Thoracic aorta endothelial cell (primary cell): ENCODE results near the gene KRI1. TPM values are rescaled to one million over a fixed set of nuclear protein-coding genes. Genes with fewer than 3 reads are reported as not detected.

Experiments used
- small RNA-seq: library from RNA; depleted of rRNA; stranded (forward); fragments of <200 nt; gene quantifications from one replicate; pipeline ENCODE3, GENCODE V24; 2012
- total RNA-seq: library from RNA; depleted of rRNA; stranded (reverse); fragments of >200 nt; gene quantifications from 2 replicates; pipeline ENCODE4 v1.2.3, GENCODE V29; 2012

KRI1 gene
- total RNA-seq = 9.2 and 9.3 TPM in 2 replicates

GRCh38 chr19:10565567-10566407, at the start of gene KRI1:
KRI1 (minus strand) TSS chr19:10566010; CDS start chr19:10565999, 11 bp downstream.

GRCh38 chr19:10587022-10587838, 21.4 kb upstream of the KRI1 start, which contains the start of gene AP1M2:
AP1M2 (minus strand) TSS chr19:10587312; CDS start chr19:10587231, 81 bp downstream.

DNA sequence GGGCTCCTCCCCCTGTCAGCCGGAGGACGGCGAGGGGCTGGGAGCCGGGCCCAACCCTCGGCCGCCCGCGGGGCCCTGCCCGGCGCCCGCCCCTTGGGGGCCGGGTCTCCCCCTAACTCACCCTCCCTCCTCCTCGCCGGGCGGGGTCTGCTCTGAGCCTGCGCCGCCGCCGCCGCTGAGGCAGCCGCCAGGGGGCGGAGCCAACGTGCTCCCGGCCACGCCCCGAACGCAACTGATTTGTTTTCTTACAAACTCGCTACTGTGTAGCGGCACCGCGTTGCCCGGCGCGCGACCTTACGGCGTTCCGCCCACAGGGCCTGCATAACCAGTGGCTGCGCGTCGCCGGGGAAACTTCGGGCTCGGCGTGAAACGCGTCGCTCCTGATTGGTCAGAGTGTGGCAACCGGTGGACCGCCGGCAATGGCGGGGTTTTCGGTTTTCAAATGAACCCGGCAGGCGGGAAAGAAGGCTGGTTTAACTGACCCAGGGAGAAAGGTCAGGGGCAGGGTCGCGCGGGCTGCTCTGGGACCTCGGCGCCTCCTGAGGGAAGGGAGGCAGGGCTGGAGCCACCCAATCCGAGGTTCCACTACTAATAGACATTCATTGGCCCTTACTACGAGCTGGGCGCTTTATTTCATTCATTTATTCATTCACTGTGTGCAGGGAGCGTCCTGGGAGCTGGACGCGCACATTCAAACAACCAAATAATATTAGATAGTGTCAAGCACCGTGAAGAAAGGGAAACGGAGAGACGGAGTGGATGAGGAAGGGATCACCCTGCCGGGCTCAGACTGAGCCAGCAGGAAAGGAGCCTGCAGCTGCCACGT, 3.2 kb upstream of the KRI1 start, which contains the start of gene CDKN2D:
TSS of gene CDKN2D (minus strand) at position 154 of the 826 bp plus-strand sequence. CDS start 326 bp downstream, outside the sequence.

DNA sequence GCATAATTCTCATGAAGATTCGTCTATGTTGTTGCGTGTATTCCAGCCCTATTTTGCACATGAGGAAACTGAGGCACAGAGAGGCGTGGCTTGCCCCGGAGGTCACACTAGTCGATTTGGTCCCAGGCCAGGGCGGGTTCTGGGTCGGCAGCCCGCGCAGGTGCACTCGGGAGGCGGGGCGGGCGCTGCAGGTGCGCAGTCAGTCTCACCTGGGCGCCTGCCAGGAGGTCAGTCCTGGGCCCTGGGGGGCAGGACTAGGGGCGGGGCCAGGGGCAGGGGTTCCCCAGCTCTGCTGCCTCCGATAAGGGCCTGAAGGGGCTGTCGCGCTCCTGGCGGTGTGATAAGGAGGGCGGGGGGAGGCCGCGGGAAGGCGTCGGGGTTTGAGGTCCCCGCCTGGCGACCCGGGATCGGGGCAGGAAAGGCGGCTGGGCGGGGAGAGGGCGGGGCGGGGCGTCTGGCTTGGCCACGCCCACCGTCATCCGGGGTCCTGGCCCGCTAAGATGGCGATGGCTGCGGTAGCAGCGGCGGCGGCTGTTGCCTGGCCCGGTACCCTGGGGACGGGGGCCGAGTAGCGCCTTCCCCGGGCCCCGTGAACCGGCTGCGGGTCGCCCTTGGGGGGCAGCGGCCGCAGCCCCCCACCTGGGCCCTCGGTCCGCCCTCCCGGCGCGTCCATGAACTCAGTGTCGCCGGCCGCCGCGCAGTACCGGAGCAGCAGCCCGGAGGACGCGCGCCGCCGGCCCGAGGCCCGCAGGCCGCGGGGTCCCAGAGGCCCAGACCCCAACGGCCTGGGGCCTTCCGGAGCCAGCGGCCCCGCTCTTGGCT, 22.2 kb downstream of the KRI1 start, which contains the start of gene ATG4D:
TSS of gene ATG4D (plus strand) at position 485 of the 822 bp plus-strand sequence. CDS start at position 672, 187 bp downstream.

GRCh38 chr19:10517361-10517759, 48.5 kb downstream of the KRI1 start, which contains the start of gene S1PR5:
S1PR5 (minus strand) TSS chr19:10517447; CDS start chr19:10515011, 2,436 bp downstream.

Small RNAs within 50 kb of the gene (small RNA-seq; reads per million reads assigned to genes)
- gene MIR1238 = not detected
- gene RNU7-140P = not detected

Other genes starting within 250 kb of the KRI1 start
- gene FDX2, start 250.0 kb downstream of the KRI1 start, total RNA-seq = 14.3 and 18.0 TPM in 2 replicates
- gene RAVER1, start 232.5 kb downstream of the KRI1 start, total RNA-seq = 13.8 and 21.3 TPM in 2 replicates
- 5.1 and 7.8 TPM in 2 replicates for gene ICAM3, start 226.4 kb downstream of the KRI1 start, total RNA-seq
- gene TYK2, start 185.4 kb downstream of the KRI1 start, total RNA-seq = 76.1 and 76.9 TPM in 2 replicates
- gene CDC37, start 162.5 kb downstream of the KRI1 start, total RNA-seq = 237 and 265 TPM in 2 replicates
- 3.9 and 5.7 TPM in 2 replicates for gene PDE4A, start 145.5 kb downstream of the KRI1 start, total RNA-seq
- 59.3 and 65.0 TPM in 2 replicates for gene KEAP1, start 62.7 kb downstream of the KRI1 start, total RNA-seq
- gene S1PR5, start 48.6 kb downstream of the KRI1 start, total RNA-seq = not detected in 2 replicates
- gene ATG4D, start 22.1 kb downstream of the KRI1 start, total RNA-seq = 10.3 and 10.8 TPM in 2 replicates
- 1.6 and 2.4 TPM in 2 replicates for gene CDKN2D, start 3.0 kb upstream of the KRI1 start, total RNA-seq
- not detected in 2 replicates for gene AP1M2, start 21.3 kb upstream of the KRI1 start, total RNA-seq
- gene SLC44A2, start 59.5 kb upstream of the KRI1 start, total RNA-seq = 44.8 and 78.0 TPM in 2 replicates
- gene ILF3, start 88.3 kb upstream of the KRI1 start, total RNA-seq = 194 and 256 TPM in 2 replicates
- gene QTRT1, start 135.4 kb upstream of the KRI1 start, total RNA-seq = 23.7 and 27.9 TPM in 2 replicates
- 121 and 149 TPM in 2 replicates for gene DNM2, start 152.1 kb upstream of the KRI1 start, total RNA-seq